Activated T-cell treated with anti-CD3 and anti-CD28 coated beads, Interleukin-2, amount 50 U/mL, for 24 hours (primary cell): ENCODE measurements around the gene MPST.
A peak's percentile ranks its signal among the peaks of the same experiment; 100 is the strongest.

Source experiments
- DNase-seq: peaks from one replicate; pipeline ENCODE4 v3.0.0-alpha.2; 2020
- H3K27ac Mint-ChIP-seq: 2 replicates; pipeline ENCODE4 v1.8.0; 2020; ENCODE audit warnings: mild to moderate bottlenecking, mixed read lengths
- H3K27me3 Mint-ChIP-seq: 2 replicates; pipeline ENCODE4 v1.8.0; 2020; ENCODE audit warnings: mixed read lengths
- H3K36me3 Mint-ChIP-seq: 2 replicates; pipeline ENCODE4 v1.8.0; 2020; ENCODE audit warnings: low read depth, mixed read lengths
- H3K4me1 Mint-ChIP-seq: 2 replicates; pipeline ENCODE4 v1.8.0; 2020; ENCODE audit warnings: low read depth, mixed read lengths
- H3K4me3 Mint-ChIP-seq: 2 replicates; pipeline ENCODE4 v1.8.0; 2020; ENCODE audit warnings: mild to moderate bottlenecking, moderate library complexity, mixed read lengths
- H3K9me3 Mint-ChIP-seq: 2 replicates; pipeline ENCODE4 v1.8.0; 2020; ENCODE audit warnings: mixed read lengths

The MPST gene

DNA sequence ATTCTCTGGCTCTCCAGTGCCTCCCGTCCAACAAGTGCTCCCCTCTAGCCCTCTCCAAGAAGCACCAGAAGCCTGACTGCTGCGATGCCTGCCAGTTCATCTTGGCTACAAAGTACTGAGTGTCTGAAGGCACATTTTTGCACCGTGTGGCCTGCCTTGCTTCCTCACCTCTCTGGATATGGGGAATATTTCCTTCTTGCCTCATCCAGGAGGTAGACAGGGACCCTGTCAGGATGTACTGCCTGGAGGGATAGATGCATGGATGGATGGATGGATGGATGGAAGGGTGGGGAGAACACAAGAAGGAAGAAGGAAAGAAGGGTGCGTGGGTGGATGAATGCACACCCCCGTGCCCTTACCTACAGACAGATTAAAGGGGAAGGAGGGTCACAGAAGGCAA is 59.6 kb downstream of the MPST start:
- peak; percentile 61 for DNase-seq
- H3K27me3 Mint-ChIP-seq: peaks cover 12% of the 10 kb centered on the region
- peak overlapping the region; percentile 99 for H3K27ac Mint-ChIP-seq
- H3K9me3 Mint-ChIP-seq: no peaks in the 10 kb centered on the region
- peaks cover 66% of the 10 kb centered on the region for H3K4me1 Mint-ChIP-seq
- H3K4me3 Mint-ChIP-seq: peak overlapping the region; percentile 60
- peaks cover 2% of the 10 kb centered on the region for H3K36me3 Mint-ChIP-seq
